GM19328 (cell line): Measurements from ENCODE around the gene SLC39A8.
"Not testable (repeated sequence)": the region's sequence is repeated elsewhere in the genome, so short reads cannot be mapped to it uniquely, and the experiment has no call there.

ENCODE experiments used
- ATAC-seq: cut with Tn5 transposase; IDR thresholded peaks from one replicate; pipeline ENCODE4 v1.9.1; 2021; ENCODE audit warnings: mild to moderate bottlenecking, moderate library complexity; ENCODE audit not compliant: unreplicated experiment

SLC39A8 gene

DNA sequence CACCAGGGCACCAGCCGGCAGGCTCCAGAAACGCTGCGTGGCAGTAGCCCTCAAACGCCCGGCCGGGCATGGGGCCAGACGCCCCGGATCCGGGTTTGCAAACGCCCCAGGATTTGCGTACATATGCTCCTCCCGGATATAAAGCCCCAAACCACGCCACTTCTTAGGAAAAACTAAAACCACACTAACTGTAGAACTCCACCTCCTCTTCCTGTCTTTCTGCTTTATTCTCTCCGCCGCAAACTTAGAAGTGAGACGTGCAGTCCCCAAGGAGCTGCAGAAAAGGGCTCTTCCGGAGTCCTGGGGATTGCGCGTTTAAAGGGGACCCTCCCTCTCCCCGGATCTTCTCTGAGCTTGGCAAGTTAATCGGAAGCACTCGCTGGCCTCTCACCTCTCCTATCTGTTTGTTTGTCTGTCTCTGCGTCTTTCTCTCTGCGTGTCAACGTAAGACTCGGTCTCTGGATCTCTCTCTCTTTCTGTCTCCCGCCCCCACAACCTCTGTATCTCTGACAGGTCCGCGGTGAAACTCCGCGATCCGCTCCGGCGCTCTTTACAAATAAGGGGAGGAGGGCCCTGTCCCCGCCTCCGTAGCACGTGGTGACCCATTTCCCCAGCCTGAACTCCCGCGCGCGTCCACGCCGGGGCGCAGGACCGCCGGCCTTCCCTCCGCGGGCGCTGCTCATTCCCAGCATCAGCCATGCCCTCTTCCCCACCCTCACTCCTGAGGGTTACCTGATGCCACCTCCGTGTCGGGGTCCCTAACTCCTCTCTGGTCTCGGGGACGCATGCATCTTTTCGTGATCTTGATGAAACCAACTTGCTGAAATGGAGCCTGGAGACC is at the start of gene SLC39A8:
Gene SLC39A8, minus strand, starts transcription at position 529 of the 841 bp plus-strand sequence. CDS start 820 bp downstream, outside the sequence.
- peak; percentile 83 for ATAC-seq

DNA sequence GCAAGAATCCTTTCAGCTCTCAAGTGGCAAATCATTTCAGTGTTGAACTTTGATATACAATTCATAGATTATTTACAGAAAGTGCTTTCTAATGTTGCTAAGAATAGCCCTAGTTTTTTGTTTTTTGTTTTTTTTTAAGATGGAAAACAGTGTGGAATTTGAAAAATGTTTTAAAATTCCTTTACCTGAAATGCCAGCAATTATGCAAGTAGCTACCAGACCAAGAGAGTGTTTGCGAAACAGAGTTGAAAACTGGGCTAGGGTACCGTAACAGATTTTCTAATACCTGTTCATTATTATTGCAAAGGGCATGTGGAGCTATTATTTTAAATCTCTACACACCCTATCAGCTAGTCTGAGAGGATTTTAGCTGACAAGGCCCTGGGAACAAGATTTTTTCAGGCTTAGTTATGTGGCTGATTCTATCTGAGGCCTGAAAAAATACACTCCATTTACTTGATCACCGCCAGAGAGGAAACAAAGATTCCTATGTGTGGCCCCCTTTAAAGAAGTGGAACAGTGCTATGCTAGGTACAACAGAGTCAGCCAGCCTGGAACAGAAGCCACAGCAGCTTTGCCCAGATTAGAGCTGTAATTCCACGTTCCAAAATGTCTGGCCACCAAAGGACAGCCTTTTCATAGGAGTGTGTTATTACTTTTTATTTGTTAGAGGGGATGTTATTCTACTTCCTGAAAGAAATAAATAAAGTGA is 46.9 kb upstream of the SLC39A8 start:
- ATAC-seq: no peak

DNA sequence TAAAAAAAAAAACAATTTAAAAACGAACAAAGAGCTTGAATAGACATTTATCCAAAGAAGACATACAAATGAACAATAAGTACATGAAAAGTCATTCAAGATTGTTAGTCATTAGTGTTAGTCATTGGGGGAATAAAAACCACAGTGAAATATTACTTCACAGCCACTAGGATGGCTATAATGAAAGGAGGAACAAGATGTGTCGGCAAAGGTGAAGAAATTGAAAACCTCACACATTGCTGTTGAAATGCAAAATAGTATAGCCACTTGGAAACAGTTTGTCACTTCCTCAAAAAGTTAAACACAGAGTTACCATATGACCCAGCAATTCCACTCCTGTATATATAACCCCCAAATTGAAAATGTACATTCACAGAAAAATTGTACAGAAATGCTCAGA is 45.2 kb upstream of the SLC39A8 start:
- ATAC-seq: peak; percentile 90

GRCh38 chr4:102388611-102389010 is 43.3 kb upstream of the SLC39A8 start:
- ATAC-seq: no peak

- ATAC-seq: no peak
Observed at GRCh38 chr4:102387552-102388150, 42.4 kb upstream of the SLC39A8 start.

GRCh38 chr4:102386966-102387365 is 41.7 kb upstream of the SLC39A8 start:
- ATAC-seq: no peak

DNA sequence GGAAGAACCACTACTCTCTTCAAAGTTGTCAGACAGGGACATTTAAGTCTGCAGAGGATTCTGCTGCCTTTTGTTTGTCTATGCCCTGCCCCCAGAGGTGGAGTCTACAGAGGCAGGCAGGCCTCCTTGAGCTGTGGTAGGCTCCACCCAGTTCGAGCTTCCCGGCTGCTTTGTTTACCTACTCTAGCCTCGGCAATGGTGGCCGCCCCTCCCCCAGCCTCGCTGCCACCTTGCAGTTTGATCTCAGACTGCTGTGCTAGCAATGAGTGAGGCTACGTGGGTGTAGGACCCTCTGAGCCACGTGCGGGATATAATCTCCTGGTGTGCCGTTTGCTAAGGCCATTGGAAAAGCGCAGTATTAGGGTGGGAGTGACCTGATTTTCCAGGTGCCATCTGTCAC is 35.0 kb upstream of the SLC39A8 start:
- ATAC-seq: not testable (repeated sequence)

DNA sequence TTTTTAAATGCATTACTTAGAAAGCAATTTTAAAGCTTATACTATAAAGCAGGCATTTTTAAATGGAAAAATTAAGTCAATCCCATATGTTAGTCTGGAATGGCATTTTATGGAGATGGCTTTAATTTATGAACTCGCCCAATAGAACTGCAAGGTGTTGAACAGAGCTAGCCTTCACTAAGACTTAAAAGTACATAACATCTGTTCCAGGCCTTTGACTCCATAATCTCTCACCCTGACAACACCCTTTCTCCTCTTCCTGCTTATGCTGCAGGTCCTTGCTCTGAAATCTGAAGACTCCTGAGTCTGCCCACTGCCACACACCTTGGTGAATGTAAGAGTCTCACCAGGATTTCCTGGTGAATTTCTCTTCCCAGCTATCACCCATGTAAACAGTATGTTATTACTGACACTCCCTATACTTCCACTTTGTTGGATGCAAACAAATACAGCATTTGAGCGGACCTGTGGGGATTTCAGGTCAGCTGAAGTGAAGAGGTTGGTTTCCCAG is 17.7 kb upstream of the SLC39A8 start:
- ATAC-seq: no peak

- ATAC-seq: no peak
Observed at GRCh38 chr4:102358128-102358527, 12.8 kb upstream of the SLC39A8 start.

- ATAC-seq: not testable (repeated sequence)
Observed at GRCh38 chr4:102357637-102358036, 12.4 kb upstream of the SLC39A8 start.

- ATAC-seq: no peak
Observed at GRCh38 chr4:102356562-102357202, 11.4 kb upstream of the SLC39A8 start.

GRCh38 chr4:102355748-102356147 is 10.5 kb upstream of the SLC39A8 start:
- no peak for ATAC-seq

- no peak for ATAC-seq
Observed at GRCh38 chr4:102354671-102355454, 9.6 kb upstream of the SLC39A8 start.

GRCh38 chr4:102352781-102353180 is 7.5 kb upstream of the SLC39A8 start:
- ATAC-seq: no peak

GRCh38 chr4:102350634-102351033 is 5.4 kb upstream of the SLC39A8 start:
- ATAC-seq: no peak

- ATAC-seq: no peak
Observed at GRCh38 chr4:102348701-102349100, 3.4 kb upstream of the SLC39A8 start.

DNA sequence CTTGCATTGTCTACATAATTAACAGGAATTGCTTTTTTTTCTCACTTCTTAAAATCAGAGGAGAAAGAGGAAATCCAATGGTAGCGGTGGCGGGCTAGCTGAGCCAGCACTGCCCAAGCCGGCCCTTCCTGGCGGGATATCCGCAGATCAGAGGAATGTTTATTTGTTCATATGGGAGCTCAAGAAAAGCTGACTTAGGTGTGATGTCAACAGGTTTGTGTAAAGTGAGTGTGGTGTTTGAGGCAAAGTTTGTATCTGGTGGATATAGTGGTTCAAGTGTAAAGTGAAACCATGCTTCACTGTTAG is 466 bp upstream of the SLC39A8 start:
- no peak for ATAC-seq

- ATAC-seq: peak; percentile 40
Observed at GRCh38 chr4:102344520-102344953, 745 bp downstream of the SLC39A8 start.

- ATAC-seq: peak; percentile 32
Observed at GRCh38 chr4:102343964-102344519, 1.2 kb downstream of the SLC39A8 start.
